Renal pelvis (tissue), 4 donors: Measurements from ENCODE around the gene PC. TPM values are rescaled to one million over a fixed set of nuclear protein-coding genes. Genes with fewer than 3 reads are reported as not detected.

Experiments
- DNase-seq: peaks from one replicate; pipeline ENCODE4 v3.0.0-alpha.2; 2013
- polyA plus RNA-seq, 3 donors: library from polyadenylated mRNA; unstranded; fragments of 120-200 nt; gene quantifications; one replicate each; pipeline ENCODE4 v1.2.1, GENCODE V29; 2013; ENCODE audit not compliant: insufficient read length in 3 of 3

Gene PC
- polyA plus RNA-seq, 3 donors: 56.3 to 61.7 (median 56.8) TPM

DNA sequence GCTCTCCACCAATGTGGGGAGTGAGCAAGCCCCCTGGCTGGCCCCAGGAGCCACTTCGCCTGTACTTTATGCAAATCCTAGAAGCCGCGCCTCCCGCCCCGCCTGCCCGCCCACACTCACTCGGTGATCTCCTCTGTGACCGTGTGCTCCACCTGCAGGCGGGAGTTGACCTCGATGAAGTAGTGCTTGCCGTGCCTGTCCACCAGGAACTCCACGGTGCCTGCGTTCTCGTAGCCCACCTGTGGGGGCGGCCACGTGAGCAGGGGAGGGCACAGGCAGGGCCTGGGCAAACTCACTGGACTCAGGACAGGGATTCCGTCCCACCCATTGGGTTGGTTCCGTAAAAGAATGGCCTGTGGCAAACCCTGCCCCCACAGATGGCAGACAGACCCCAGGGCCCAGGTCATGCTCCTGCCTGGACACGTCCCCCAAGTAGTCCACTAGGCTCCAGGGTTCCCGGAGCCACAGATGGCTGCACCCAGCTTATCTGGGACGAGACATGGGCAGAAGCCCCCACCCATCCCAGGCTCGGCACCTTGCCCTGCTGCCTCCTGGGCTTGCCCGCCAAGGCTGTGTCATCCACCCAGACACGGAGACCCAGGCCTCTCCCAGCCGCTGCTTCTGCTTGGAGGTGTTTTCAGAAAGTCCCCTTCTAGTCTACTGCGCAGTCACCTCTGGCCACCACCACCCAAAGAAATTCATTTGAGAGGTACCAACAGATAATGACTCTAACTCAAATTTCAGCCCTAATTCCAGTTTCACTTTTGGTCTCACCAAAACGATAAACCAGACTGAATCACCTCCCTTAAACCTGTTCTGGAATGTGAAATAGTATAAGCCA is 89.2 kb downstream of the PC start:
- no peak for DNase-seq

GRCh38 chr11:66868082-66868725 is 90.0 kb downstream of the PC start:
- no peak for DNase-seq

- no peak for DNase-seq
Measured at GRCh38 chr11:66867425-66868040, 90.7 kb downstream of the PC start.

GRCh38 chr11:66866511-66866986 is 91.6 kb downstream of the PC start:
- DNase-seq: no peak

- DNase-seq: no peak
Measured at GRCh38 chr11:66866007-66866406, 92.2 kb downstream of the PC start.

DNA sequence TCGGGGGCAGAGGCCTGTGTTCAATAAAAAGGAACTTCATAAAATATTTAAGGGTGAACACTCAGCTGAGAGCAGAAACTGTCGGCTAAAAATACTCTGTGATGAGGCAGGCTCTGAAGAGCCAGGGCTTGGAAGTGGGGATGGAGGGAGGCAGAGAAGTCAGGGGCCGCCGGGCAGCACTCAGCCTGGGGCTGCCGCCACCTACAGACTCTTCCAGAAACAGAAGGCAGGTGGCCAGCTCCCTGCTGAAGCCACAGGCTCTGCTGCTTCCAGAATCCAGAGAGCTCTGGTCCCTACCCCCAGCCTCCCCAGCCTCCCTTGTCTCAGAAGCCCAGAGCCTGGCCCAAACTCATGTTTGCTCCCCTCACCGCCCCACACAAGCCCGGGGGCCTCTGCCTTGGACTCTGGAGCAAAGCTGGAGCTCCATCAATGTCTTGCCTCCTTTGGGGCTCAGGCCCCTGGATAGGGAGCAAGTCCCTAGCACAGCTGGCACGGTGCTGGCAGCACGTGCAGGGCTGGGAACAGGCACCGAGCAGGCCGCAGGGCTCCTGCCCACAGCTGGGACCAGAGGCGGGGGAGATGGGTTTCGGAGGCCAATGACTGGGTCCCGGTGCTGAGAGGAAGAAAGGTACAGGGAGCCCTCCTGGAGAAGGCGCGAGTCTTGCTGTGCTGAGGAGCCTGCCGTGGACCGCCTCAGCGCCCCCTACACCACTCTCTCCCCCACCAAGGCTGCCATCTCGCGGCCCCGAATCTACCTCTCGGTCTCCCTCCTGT is 93.1 kb downstream of the PC start:
- no peak for DNase-seq

DNA sequence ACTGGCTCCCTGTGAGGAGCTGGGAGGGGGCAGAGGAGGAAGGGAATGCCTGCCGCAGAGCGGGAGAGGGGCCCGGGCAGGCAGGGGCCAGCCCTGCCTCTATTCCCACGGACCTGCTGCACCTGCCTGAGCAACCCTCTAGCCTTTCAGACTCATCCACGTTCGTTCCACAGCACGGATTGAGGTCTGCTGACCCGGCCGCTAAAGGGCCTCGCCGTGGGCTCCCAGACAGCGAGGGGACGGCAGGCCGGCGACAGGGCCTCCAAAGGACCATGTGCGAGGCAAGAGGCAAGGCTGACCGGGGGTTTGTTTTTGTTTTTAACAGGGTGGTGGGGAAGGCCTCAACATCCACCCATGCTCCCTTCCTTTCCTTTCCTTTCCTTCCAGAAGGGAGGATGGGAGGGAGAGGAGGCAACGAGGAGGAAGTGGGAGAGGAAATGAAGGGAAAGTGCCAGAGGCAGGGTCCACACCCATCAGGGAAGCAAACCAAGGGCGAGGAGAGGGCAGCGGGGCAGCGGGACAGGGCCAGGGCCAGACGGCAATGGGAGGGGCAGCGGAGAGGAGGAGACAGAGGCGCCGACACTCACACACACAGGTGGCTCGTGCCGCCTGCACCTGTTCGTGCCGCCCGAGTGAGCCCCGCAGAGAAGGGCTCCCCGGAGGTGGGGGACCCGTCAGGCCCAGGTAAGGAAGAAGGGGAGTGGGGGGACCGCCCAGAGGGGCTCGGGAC is 93.8 kb downstream of the PC start:
- DNase-seq: no peak

DNA sequence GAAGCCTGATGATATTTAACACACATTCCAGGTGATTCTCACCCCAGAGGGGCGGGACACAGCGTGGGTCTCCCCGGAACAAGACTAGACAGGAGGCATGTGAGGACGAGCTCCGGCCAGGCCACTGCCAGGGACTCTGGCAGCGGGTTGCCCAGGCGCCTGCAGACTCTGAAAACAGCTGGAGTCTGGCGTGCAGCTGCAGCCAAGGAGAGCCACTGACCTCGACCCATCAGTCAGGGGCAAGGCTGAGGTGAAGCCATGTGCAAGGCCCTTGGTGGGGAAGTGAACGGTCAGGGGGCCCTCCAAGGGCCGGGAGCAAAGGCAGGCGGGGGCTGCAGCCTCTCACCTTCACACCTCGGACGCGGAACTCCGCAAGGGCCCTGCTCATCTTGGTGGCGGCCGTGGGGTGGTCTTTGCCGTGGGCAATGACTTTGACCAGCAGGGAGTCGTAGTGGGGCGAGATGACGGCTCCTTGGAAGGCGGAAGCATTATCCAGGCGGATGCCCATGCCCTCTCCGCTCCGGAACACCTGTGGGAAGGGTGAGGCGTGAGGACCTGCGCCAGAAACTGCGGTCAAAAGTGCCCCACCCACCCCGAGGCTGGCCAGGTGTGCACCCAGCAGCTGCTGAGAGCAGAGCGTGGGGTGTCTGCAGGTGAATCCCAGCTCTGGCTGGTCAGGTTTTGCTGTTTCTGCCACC is 94.6 kb downstream of the PC start:
- no peak for DNase-seq

DNA sequence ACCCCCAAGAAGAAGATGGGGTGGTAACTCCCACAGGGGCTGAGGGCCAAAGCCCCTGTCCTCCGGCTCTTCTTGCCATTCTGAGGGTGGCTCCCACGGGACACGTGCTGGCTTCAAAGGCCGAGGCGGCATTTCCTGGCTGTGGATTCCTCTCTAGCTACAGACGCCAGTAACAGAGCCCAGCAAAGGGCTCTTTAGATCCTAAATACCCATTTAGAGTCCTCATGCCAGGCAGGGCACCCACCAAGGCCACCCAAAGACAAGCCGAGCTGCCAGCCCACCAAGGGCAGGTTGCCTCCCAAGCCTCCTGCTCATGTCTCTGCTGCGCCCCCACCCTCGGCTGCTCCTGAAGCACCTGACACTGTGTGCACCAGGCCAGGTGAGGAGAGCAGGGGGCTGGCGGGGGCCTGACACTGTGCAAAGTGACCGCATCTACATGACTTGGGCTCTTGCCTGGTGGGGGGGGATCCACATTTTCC is 95.6 kb downstream of the PC start:
- DNase-seq: no peak

DNA sequence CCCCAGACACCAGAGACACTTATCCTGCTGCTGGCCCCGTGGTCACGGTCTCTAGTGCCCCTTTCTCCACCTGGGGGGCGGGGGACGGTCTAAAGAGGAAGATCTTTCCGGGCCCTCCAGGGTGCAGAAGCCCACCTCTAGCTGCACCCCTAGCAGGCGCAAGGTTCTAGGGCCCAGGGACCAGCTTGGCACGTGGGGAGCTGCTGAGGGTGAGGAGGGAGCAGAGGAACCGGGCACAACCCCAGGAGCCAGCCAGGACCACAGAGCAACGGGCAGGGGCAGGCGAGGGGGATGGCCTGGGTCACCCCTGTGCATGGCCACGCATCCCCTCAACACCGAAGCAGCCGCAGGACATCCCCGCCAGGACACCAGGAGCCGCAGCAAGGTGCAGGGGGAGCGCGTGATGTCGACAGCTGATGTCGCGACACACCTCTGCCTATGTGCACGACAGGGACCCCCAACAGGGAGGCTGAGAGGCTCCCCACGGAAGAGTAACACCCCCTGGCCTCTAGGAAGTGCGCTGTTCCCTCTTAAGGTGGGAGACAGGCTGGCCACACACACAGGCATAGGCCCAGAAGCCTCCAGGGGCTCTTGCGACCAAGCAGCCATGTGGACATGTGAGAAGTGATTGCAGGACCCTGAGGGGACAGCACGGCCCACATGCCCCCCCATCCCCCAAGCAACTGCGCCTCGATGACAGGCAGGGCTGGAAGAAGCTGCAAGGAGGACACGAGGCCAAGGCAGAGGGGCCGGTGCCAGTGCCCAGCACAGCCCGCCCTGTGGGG is 96.2 kb downstream of the PC start:
- no peak for DNase-seq

DNA sequence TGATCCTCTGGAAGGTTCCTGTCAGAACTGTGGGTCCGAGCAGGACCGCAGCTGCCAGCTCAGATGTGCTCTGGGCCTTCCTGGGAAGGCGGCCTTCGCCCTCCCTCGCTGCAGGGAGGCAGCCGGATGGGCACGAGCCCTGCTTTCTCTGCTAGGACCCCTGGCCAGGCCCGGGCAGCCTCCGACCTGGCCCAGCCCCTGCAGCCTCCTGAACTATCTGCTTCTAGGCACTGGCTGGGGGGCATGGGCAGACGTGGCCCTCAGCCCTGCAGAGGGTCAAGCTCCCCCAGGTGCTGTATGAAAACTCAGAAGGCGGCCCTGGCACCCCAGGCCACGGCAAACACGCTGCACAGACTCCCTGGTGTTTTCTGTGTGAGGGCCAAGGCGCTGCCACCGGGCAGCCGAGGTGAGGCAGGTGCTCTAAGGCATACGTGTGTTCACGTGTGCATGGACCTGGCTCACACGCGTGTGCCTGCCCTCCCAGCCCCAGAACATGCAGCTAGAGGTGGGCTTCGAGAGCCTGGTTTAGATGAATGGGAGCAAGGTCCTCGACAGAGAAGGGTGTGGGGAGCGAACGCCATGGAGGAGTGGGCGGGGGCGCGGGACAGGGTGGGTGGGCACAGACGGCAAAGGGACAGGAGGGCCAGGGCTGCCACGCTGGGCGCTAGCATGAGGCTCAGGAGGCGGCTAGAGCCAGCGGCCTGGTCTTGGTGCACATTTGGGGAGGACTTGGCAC is 97.0 kb downstream of the PC start:
- DNase-seq: no peak

- DNase-seq: no peak
Measured at GRCh38 chr11:66860449-66860831, 97.7 kb downstream of the PC start.

- no peak for DNase-seq
Measured at GRCh38 chr11:66859686-66860448, 98.3 kb downstream of the PC start.

- no peak for DNase-seq
Measured at GRCh38 chr11:66858939-66859685, 99.1 kb downstream of the PC start.

DNA sequence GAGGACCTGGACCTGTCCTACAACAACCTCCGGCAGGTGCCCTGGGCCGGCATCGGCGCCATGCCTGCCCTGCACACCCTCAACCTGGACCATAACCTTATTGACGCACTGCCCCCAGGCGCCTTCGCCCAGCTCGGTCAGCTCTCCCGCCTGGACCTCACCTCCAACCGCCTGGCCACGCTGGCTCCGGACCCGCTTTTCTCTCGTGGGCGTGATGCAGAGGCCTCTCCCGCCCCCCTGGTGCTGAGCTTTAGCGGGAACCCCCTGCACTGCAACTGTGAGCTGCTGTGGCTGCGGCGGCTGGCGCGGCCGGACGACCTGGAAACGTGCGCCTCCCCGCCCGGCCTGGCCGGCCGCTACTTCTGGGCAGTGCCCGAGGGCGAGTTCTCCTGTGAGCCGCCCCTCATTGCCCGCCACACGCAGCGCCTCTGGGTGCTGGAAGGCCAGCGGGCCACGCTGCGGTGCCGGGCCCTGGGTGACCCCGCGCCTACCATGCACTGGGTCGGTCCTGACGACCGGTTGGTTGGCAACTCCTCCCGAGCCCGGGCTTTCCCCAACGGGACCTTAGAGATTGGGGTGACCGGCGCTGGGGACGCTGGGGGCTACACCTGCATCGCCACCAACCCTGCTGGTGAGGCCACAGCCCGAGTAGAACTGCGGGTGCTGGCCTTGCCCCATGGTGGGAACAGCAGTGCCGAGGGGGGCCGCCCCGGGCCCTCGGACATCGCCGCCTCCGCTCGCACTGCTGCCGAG is 99.8 kb downstream of the PC start:
- DNase-seq: no peak

DNA sequence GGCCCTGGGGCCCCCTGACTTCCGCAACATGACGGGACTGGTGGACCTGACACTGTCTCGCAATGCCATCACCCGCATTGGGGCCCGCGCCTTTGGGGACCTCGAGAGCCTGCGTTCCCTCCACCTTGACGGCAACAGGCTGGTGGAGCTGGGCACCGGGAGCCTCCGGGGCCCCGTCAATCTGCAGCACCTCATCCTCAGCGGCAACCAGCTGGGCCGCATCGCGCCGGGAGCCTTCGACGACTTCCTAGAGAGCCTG is 100.3 kb downstream of the PC start:
- no peak for DNase-seq
